Esophagus mucosa (tissue), 1 donor: Measurements from ENCODE around the gene TRIM44. TPM values are rescaled to one million over a fixed set of nuclear protein-coding genes. Genes with fewer than 3 reads are reported as not detected.
A peak's percentile ranks its signal among the peaks of the same experiment; 100 is the strongest.
"Not testable (repeated sequence)": the region's sequence is repeated elsewhere in the genome, so short reads cannot be mapped to it uniquely, and the experiment has no call there.

ENCODE experiments used
- ATAC-seq: fragments of 200-7000 bp; cut with Tn5 transposase; one replicate; pipeline ENCODE4 v1.9.1; 2020
- total RNA-seq: library from RNA; stranded (reverse); gene quantifications from one replicate; pipeline ENCODE4 v1.2.4, GENCODE V29; 2023
- donor health status: DM: yes; HTN: yes; CAD: no.

The TRIM44 gene
- total RNA-seq, 1 donor from 2014 or later: 22.7 TPM

DNA sequence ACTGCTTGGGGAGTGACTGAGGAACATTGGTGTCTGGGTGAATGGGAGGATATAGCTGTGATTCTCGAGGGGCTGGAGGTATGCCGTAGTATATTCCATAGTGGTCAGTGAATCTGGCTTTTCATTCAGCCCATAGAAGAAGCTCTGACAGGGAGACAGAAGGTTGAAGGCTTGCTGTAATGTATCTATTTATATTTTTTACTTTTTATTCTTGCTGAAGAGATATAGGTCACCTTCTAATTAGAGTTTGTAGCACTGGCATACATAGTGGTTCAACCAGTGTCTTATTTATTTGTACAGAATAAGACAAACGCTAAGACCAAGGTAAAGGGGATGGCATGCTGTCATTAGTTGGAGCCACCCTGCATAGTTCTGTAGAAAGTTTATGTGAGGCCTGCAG is 10.0 kb downstream of the TRIM44 start:
- ATAC-seq: no peak

DNA sequence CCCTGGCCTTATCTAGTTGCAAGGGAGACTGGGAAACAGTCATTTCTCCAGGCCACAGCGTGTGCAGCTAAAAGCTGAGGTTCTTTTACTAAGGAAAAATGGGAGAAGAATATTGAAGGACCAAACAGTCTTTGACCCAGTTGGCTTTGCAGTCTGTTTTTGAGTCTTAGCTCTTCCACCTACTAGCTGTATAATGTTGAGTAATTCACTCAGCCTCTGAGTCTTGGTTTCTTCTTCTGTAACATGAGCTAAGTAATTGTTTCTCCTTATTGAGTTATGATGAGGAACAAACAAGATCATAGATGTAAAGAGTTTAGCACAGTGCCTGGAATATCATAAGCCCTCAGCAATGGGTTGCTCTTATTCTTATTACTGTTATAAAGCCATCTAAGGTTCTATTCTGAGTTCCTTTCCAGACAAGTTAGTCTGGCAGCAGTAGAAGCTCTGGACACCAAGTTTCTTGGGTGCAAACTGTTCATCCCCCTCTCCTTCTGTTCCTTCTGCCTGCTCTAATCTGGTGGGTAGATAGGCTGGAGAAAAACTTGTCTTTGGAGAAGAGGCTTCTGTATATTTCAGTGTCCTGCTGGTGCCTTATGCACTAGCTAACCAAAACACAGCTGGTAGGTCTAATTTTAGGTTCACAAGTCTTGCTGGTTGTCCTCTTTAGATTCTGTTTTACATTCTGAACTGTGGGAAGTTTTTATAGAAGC is 13.5 kb downstream of the TRIM44 start:
- no peak for ATAC-seq

DNA sequence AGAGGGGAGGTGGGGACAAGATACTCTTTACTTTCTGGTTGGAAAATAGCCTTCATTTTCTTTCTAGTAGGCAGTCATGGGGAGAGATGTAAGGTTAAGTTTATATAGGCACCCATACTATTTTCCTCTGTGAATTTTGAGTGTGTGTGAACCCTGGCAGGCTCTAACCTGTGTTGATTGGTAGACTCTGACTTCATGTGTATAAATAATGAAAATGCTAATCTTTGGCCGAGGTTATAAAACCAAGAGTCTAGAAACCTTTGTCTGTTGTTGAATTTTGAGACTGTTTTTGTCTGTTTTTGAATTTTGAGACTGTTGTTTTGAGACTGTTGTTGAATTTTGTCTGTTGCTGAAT is 14.0 kb downstream of the TRIM44 start:
- ATAC-seq: no peak

DNA sequence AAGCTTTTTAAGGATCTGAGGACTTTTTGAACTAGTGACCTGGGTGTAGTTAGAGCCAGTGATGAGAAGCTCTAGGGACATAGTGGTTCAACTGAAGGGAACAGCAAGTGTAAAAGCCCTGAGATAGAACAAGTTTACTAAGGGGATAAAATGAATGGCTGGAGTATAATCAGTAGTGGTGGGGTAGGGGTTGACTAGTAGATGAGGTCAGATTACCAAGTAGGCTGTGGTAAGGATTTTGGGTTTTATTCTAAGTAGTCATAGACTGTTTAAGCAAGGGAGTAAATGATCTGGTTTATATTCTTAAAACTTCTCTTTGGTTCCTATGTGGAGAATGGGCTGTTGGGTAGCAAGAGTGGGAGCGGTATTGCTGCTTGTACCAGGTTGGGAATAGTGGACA is 15.3 kb downstream of the TRIM44 start:
- no peak for ATAC-seq

DNA sequence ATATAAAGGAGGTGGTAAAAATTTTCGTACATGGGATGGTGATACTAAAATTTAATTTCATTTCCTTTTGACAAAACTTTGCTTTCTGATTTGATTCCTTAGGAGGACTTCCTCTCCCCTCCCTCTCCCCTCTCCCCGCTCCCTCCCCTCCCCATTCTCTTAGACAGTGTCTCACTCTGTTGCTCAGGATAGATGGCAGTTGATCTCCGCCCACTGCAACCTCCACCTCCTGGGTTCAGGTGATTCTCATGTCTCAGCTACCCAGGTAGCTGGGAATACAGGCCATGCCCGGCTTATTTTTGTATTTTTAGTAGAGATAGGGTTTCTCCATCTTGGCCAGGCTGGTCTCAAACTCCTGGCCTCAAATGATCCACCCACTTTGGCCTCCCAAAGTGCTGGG is 15.9 kb downstream of the TRIM44 start:
- no peak for ATAC-seq

DNA sequence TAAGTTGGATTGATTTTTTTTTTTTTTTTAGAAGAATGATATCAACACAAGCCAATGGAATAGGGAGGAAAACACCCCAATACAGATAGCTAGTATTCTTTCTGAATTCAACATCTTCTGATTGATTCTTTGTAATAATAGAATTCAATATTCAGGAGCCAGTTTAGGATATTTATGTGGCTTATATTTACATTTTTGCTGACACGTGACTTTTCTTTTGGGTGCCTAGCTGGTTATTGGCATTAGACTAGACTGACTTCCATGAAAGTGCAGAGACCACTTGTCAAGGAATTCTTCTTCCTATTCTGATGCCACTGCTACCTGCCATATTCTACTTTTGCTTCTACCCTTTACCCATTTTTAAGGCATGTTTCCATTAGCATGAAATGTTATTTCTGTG is 16.4 kb downstream of the TRIM44 start:
- ATAC-seq: no peak

DNA sequence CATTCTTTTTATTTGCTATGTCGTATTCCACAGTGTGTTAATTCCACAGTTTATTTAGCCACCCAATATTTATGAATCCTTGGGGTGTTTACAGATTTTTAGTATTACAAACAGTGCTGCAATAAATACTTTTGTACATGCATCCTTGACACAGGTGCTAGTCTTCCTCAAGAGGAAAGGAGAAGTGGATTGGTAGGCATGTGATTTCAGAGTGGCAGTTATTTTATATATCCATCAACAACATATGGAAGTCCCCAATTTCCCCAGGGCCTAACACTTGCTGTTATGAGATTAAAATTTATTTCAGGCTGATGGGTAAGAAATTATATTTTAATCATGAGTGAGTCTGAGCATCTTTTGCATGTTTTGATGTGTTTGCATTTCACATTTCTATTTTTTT is 17.9 kb downstream of the TRIM44 start:
- ATAC-seq: no peak

DNA sequence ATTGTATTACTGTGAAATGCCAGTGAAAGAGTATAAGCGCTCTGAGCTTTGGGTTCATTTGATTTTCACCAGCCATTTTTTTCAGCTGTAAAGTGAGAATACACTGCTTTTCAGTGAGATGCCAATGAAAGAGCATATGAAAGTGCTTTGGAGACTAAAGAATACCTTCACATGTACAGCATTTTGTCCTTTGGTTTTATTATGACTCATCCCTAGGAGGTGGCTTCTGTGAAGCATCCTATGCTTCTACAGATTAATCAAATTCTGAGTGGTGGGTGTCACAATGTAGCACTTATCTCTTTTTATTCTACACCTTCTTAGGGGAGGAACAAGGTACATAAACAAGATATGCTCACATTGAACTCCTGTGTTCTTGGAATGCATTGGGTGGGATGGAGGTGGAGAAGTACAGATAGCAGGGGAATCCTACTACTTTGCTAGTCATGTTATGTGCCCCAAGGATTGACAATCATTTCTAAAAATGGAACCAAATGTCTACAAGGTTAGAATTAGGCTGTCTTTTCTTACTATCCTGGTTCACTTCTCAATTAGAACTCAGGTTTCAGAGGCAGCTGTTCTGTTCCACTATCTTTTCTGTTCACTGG is 18.7 kb downstream of the TRIM44 start:
- no peak for ATAC-seq

DNA sequence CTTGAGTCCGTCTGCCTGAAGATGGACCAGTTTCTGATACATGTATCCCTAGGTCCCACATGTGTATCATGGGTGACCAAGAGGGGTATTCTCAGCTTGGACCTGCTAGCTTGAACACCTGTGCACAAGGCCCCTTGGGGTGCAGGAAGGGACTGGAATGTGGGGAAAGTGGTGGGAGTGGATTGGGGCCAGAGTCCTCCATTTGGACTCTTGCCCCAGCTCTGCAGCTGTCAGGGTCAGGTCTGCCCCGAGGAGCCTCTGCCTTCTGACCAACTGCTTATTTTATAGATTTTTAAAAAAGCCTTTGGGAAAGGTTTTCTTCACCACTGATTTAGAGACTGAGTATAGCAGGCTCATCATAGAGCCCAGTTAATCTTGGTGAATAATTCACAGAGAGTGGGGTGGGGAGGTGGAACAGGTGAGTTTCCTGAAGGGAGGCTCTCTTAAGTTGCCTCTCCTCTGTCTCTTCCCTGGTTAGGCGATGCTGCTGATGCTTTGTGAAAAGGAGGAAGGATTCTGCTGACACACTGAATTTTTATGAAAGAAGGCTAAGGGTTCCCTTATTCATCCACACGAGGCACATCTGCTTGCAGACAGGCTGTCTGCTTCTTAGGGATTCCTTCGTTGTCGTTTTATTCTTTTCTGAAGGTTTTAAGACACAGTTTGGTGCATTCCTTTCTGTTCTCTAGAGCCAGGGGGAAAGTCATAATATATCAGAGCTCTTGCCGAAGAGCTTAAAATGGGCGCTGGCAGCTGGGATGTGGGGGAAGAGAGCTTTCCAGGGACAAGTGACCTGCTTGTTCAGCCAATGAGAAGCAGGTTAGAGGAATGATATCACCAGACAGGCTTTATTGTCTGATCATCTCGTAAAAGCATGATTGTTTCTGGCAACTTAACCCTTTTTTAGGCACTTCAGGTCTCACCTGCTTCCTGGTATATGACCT is 19.9 kb downstream of the TRIM44 start:
- no peak for ATAC-seq

DNA sequence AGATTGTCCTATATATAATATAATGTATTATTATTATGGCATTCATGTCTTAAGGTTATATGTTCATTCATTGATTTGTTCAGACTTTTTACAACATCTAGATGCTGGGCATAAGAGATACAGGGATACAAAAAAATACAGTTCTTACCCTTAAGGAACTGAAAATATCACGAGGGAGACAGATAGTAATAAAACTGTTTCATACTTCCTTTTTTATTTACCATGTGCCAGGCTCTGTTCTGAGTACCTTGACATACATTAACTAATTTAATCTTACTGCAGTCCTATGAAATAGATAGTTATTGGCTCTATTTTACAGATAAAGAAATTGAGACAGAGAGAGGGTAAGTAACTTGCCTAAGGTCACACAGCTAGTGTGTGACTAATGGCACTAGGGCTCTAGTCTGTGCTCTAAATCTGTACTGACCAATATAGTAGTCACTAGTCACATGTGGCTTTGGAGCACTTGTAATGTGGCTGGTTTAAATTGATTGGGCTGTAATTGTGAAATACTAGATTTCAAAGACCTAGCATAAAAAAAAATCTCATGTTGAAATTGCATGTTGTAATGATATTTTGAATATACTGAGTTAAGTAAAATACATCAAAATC is 21.3 kb downstream of the TRIM44 start:
- peak; percentile 67 for ATAC-seq

DNA sequence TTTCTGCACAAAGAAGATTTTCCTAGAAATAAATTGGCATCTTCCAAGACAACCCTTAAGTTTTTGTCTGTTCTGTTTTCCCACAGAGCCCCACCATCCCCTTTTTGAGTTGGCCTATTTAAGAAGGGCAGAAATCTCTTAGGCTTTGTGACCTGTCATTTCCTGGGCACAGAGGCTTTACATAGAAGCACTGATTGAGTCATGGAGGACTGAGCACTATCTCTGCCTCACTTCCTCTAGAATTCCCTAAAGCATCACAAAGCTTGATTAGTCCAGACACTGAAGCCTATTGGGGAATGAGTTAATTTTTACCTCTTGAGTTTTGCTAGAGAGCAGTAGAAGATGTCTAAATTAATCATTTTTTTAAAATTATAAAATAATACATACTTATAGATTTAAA is 25.4 kb downstream of the TRIM44 start:
- ATAC-seq: no peak

DNA sequence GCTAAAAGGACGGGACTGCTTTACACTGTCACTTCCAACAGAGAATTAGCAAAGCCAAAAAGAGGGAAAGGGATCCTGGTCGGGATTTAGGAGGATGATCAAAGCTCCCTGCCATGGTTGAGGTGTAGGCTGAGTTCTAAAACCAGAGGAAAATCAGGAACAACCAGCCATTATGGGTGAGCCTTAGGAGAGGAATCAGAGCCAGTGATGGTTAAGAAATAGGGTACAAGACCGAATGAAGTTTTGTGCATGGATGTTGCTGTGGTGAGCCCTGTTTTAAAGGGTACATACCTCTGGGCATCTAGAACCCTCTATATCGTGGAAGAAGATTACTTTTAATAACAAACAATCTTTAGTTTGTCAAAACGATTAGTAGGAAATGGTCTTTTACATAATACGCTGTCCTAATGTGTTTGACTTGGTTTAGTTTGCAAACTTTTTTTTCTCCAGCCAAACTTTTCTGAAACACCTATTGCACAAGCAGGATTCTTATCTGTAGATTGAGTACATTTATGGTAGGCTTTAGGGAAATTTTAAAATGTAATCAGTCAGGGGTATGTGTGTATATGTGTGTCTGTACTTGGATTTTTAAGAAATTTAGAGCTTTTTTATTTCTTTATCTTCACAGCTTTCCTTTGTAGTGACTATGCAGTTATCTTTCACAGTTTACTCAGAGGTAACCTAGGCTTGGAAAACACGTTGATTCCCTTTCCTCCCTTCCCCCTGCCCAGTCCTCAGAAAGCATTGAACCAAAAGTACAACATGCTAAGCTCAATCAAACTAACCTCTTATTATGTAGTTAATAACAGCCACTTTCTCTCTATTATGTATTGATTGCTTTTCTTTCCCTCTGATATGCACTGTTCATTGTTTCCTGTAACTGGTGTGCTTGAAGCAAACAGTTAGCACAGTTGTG is 26.8 kb downstream of the TRIM44 start:
- no peak for ATAC-seq

DNA sequence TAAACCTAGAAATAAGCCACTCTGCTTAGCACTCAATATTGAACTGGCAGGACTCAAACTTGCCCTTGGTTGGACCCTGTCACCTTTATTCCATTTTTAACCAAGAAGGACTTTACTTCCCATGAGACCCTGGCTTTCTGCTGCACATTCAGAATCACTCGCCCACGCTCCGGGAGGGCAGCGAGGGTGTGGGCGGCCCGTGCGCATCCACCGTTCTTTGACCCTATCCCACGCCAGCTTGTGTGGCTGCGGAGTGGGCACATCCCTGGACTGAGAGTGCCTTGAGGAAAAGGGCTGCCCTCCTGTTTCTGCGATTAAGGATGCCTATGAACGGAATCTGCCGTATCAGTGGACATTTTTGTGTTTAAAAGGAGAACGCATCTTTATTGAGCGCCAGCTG is 39.6 kb downstream of the TRIM44 start:
- ATAC-seq: no peak

DNA sequence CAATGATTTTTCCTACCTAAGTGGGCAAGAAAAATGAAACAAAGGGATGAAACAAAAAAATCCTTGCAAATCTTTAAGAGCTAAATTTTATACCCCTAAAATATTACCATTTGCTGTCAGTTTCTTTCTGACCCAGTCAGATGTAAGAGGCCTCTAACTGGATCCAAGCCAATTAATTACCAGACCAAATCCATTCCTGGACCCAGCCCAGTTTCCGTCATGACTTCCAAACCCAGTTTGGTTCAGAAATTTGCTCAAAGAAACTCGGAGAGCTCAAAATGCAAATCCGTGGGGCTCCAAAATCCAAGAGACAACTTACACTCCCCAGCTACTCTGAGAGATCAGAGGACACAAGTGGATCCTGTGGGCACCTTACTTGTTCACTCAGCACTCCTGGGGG is 46.8 kb downstream of the TRIM44 start:
- no peak for ATAC-seq

DNA sequence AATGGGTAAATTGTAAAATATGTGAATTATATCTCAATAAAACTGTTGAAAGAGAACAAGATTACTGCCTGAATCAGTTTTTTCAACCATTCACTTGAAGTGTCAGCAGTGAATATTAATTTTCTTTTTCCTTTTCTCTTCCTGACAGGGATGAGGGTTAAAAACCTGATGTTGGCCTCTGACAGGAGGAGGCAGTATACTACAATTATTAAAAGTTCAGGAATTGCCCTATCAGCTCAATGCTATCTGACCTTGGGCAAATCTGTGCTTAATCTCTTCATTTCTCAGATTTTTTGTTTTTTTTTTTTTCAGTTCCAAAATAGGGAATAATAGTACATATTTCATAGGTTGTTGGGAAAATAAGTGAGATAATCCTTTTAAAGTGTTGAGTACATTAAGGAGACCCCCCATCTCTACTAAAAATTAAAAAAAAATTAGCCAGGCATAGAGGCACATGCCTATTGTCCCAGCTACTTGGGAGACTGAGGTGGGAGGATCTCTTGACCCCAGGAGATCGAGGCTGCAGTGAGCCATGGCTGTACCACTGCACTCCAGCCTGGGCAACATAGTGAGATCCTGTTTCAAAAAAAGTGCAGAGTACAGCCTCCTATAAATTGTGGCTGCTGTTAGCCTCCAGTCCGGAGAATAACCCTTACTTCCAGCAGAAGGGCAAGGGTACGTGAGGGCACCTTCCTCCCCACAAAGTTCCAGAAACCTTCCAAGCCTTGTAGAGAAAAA is 48.8 kb downstream of the TRIM44 start:
- no peak for ATAC-seq

DNA sequence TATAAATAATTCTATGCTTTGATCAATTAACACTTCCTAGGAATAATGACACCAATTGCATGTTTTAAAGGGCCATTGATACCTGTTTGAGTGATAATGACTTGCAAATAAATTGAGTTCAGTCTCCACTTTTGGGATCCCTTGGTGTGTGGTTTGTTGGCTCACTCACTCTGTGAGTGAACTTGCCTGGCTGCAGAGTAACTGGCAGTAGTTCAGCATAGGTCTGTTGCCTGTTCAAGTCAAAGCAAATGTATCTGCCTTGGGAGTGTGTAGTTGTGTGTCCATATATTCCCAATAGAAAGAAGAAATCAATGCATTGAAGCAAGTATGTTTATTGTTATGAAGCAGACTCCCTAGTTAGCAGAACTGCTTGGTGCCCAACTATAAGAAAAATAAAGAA is 49.3 kb downstream of the TRIM44 start:
- ATAC-seq: no peak

DNA sequence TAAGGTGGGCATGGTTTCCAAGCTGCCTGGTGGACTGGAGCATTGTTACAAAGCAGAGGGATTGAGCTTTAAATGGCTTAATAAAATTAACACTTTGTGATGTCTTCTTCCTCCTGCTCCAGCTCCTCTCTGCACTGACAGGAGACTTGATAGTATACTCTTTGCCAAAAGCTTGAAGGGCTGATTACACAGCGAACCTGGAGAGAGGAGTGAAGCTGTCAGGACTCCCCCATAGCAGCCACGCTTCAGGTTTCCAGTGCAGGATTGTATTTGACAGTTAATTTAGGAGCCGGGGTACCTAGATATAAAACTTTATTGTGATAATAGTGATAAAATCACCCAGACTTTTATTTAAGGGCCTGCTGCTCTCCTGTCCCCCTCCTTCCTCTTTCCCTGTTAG is 50.0 kb downstream of the TRIM44 start:
- ATAC-seq: no peak

DNA sequence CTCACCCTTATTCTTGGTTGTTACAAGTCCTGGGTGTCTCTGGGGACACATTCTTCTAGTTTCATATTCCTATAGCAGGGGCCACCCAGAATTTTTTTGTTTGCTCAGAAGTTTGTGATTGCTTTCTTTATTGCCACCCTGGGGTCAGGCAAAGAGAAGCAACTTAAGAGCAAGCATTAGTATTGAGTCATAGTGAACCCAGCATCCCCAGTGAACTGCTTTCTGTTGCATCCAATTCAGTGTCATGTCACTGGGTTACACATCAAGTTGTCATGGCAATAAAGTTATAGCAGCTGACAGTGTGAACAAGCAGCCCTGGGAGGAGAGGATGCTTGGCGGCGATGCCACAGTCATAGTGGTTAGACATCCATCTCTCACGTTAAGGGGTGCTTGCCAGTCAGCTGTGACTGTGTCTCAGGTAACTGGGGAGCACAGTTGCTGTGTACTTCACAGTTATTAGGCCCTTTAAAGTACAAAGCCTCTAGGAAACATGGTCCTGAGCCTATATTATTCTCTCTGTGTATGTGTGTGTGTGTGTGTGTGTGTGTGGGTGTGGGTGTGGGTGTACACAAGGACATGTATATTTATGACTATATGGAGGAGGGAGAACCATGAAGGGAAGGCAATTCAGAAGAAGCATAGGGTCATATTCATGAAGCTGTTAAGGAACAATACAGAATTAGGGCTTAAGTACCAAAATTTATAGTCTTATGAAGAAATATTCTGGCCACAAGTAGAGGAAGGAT is 52.5 kb downstream of the TRIM44 start:
- no peak for ATAC-seq

DNA sequence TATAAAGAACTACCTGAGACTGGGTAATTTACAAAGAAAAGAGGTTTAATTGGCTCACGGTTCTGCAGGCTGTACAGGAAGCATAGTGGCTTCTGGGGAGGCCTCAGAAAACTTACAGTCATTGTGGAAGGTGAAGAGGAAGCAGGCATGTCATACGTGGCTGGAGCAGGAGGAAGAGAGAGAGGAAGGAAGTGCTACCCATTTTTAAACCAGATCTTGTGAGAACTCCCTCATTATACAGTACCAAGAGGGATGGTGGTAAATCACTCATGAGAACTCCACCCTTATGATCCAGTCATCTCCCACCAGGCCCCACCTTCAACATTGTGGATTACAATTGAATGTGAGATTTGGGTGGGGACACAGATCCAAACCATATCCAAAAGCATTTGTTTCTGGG is 53.1 kb downstream of the TRIM44 start:
- not testable (repeated sequence) for ATAC-seq

DNA sequence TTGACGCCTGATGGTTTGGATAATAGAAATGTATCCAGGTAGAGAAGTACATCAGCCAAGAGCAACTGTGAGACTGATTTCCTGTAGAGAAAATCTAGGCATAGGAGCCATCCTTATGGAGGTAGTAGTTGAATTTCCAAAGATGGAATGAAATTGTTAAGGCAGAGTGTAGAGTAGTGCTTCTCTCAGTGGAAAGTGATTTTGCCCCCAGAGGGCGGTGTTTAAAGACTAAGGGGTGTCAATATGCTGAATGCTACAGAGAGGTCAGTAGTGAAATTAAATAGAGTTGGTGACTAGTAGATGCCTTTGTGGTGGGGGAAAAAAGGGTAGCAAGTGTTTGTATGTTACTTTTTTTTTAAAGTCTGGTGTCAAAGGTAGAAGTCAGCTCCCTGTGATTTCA is 54.5 kb downstream of the TRIM44 start:
- ATAC-seq: no peak

DNA sequence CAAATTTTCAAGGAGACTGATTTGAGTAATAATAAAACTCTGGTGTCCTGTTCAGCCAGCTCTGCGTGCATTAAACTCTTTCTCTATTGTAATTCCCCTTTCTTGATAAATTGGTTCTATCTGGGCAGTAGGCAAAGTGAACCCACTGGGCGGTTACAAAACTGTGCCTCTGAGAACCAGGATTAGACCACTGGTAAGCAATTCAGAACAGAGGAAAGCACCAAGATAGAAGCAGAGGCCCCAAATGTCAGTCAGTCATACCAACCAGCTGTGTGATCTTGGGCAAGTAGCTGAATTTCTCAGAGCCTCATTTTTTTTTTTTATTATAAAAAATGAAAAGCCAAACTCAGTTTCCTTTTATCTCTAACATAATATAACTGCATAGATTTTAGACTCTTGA is 54.9 kb downstream of the TRIM44 start:
- ATAC-seq: no peak
